Activated naive CD4-positive, alpha-beta T cell (primary cell): Measurements from ENCODE around the gene SF3A1.
"Not testable (repeated sequence)": the region's sequence is repeated elsewhere in the genome, so short reads cannot be mapped to it uniquely, and the experiment has no call there.

ENCODE experiments used
- DNase-seq, 4 experiments: peaks; one replicate each; lab custom pipeline; 2025; lab: John Stamatoyannopoulos, UW

SF3A1 gene

GRCh38 chr22:30356449-30357235 lies at the start of gene SF3A1, which contains the start of gene CCDC157:
Gene SF3A1 (minus strand): TSS chr22:30356894. CDS start chr22:30356792, 102 bp downstream.
Gene CCDC157 (plus strand): TSS chr22:30357007. CDS start chr22:30366001, 8,994 bp downstream.
- peak; percentile 60 to 81 (median 69) for DNase-seq

GRCh38 chr22:30406400-30406799 lies 49.7 kb upstream of the SF3A1 start:
- DNase-seq, result no peak

GRCh38 chr22:30405731-30406130 lies 49.0 kb upstream of the SF3A1 start:
- no peak for DNase-seq

- no peak for DNase-seq
Measured at GRCh38 chr22:30404307-30404706, 47.6 kb upstream of the SF3A1 start.

GRCh38 chr22:30402766-30403104 lies 46.0 kb upstream of the SF3A1 start:
- DNase-seq, result not testable (repeated sequence)

- no peak for DNase-seq
Measured at GRCh38 chr22:30402028-30402765, 45.5 kb upstream of the SF3A1 start.

- not testable (repeated sequence) for DNase-seq
Measured at GRCh38 chr22:30401024-30401423, 44.3 kb upstream of the SF3A1 start.

- DNase-seq, result no peak
Measured at GRCh38 chr22:30400159-30400558, 43.5 kb upstream of the SF3A1 start.

GRCh38 chr22:30399718-30400117 lies 43.0 kb upstream of the SF3A1 start:
- DNase-seq, result no peak

- DNase-seq, result no peak
Measured at GRCh38 chr22:30398685-30399680, 42.3 kb upstream of the SF3A1 start.

- DNase-seq, result no peak
Measured at GRCh38 chr22:30397656-30398635, 41.3 kb upstream of the SF3A1 start.

GRCh38 chr22:30396871-30397655 lies 40.4 kb upstream of the SF3A1 start, which contains the start of gene SEC14L2:
Gene SEC14L2 (plus strand): TSS chr22:30397018. CDS start chr22:30397117, 99 bp downstream.
- DNase-seq, result peak in 3 of 4 experiments; percentile 17 to 53 (median 37)

- DNase-seq, result no peak
Measured at GRCh38 chr22:30393885-30394284, 37.2 kb upstream of the SF3A1 start.

GRCh38 chr22:30393322-30393680 lies 36.6 kb upstream of the SF3A1 start:
- no peak for DNase-seq

GRCh38 chr22:30392661-30393321 lies 36.1 kb upstream of the SF3A1 start:
- no peak for DNase-seq

- DNase-seq, result peak; percentile 30 to 75 (median 56)
Measured at GRCh38 chr22:30390974-30391691, 34.4 kb upstream of the SF3A1 start.

- DNase-seq, result peak; percentile 59 to 78 (median 64)
Measured at GRCh38 chr22:30386960-30387827, 30.5 kb upstream of the SF3A1 start, which contains the start of gene RNF215. Gene RNF215 (minus strand): TSS chr22:30387411. CDS start chr22:30387313, 98 bp downstream.

GRCh38 chr22:30386608-30386959 lies 29.9 kb upstream of the SF3A1 start:
- peak in 1 of 4 experiments; percentile 19 for DNase-seq
